HuH-7 (cell line): ENCODE measurements around the gene IQSEC1.

ENCODE experiments used
- DNase-seq: peaks from one replicate; pipeline ENCODE4 v3.0.0; 2011; ENCODE audit warnings: low spot score

Gene IQSEC1

DNA sequence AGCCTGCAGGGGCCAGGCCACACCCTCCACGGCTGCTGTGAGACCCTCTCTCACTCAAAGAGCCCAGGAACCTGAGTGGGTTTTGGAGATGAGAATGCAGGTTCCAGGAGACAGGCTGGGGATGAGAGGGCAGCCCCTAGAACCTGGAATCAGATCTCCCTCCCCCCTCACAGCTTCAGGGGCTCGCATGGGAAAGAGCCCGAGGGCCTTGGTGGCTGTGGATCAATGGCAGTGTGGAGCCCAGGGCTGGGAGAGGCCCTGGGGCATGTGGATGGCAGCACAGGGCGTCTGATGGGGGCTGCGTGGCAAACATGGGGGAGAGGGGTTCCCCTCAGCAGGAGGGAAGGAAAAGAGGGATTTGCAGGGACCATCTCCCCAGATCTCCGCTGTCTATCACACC is 119.0 kb downstream of the IQSEC1 start:
- no peak for DNase-seq

DNA sequence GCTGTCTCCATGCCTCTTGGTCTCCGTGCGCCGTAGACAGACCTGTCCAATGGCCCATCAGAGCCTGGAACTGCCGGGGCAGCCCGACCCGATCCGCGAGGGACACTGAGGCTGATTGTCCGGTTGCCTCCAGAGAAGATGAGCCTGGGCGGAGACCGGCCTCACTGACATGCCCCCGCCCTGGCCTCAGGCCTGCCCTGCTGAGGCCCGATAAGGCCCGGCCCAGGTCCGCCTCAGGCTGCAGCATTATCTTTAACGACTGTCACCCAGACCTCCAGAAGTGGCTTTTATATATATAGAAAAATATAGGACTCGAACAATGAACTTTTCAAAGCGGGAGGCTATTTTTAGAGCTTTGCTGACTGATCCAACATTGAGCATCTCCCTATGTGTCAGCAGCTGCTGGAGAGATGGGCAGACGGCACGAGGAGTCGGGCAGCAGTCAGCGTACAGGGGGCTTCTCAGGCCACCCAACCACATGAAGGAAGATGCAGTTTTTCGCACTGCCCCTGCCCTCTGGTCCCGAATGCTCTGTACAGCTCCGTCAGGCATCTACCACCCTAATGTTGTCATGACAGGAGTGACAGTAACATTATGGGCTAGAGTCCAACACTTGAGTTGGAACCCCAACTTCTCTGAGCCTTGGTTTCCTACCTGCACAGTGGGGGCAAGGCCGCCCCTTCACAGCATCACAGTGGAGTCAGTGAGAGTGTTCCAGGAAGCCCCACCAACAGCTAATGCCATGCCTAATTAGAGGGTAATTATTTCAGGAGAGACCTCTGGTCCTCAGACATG is 119.8 kb downstream of the IQSEC1 start:
- DNase-seq = no peak

DNA sequence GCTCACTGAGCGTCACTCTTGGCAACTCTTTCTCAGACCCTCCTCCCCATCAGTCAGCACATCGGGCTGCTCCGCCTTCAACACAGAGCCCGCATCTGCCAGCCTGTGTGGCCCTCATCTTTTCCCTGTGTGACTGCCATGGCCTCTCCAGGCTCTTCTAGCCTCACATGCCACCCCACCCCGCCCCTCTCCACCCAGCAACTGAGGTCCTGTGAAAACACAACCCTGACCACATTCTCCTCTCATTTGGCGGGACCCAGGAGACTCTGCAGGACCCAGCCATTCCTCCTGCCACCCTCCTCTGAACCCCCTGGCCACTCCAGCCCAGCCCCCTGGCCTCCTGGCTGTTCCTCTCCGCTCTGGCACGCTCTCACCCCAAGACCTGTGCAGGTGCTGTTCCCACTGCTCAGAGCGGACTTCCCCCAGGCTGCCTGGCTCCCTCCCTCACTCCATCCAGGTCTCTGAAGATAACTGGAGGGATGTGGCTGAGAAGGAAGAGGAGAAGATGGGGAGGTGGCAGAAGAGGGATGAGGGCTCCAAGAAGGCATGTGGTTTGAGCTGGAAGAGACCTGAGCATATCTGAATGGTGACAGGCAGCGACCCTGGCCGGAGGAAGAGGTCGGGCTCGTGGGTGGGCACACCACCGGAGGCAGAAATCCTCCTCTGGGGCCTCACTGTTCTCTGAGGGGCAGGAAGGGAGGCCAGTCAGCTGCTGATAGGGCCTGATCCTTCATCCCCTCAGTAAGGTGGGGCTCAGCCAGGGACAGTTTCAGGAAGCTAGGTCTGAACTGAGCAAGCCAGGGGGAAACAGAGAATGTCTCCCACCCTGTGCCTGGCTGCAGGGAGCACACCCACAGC is 120.7 kb downstream of the IQSEC1 start:
- DNase-seq = no peak

DNA sequence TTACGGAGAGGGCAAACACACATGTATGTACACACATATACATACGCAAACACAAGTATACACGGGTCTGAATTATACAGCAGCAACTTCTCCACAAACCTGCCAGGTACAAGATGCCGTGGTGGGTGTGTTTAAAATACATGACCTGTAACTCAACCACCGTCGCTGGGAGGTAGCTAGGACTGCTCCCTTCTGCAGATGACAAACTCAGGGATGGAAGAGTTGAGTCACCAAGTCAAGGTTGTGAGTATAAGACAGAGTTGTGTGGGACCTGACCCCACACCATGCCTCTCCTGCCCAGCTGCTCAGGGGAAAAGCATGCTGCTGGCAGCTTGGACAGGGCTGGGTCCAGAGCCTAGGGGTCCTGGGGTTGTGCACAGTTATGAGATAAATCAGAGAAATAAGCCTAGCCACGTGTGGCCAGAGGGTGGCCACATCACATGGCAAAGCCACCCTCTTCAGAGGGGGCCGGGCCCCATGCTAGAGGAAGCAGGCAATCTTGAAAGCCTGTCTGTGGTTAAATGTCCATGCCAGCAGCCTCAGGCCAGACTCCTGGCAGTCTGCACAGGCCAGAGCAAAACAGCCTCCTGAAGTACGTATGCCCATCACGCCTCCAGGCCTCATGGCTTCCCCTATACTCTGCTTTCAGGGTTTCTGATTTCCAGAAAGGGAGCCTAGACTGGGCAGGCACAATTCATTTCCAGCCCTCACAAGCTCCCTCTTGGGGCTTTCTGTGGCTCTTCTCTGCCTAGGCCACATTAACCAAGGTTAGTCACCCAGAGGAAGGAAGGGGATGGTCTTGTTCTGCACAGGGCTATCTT is 124.1 kb downstream of the IQSEC1 start:
- DNase-seq = no peak

DNA sequence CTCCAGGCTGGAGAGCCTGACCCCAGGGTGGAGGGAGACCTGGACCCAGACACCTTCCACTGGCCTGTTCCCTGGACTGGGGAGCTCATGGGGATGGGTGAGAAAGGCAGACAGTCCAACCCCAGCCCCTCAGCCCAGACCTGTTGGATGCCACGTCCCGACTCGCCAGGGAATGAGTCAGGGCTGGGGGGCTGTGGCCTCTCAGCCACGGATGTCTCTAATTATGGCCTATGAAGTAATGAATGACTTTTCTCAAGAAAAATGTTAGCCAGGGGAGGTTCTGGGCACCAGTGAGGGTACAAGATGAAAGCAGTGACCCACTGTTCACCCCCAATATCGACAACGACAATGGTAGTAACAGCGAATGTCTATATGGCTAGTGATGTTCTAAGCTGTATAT is 124.9 kb downstream of the IQSEC1 start:
- DNase-seq = no peak

DNA sequence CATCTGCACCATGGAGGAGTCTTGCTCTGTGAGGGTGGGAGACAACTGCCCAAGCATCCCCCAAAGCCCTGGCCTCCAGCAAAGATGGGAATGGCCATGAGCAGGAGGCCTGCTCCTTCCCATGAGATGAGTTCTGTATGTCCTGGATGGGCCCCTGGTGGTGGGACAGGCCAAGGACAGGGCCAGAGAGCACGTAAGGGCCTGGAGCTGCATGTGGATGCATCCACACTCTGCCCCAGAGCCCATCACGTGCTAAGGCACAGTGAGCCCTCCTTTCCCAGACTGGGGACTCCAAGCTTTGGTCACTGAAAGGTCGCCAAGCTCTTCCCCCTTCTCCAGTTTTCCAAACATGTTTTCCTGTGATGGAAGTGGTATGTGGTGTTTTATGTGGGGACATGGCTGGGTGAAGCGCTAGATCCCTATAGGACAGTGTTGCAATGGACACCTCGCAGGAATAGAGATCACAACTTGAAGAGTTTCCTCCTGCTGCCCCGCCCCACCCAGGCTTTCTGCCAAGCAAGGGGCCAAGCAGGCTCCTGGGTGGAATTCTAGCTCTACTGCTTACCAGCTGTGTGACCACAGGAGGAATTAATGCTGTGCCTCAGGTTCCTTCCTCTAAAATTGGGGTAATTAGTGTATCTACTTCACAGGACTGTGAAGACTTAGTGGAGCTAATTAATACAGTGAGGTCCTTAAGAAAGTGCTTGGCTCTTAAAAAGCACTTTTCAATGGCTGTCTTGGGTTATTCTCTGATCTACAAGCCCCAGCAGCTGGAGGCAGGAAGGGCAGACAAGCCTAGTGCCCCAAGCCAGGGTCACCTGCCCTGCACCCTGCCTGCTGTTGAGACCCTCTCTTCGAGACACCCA is 125.5 kb downstream of the IQSEC1 start:
- DNase-seq = peak; percentile 77

DNA sequence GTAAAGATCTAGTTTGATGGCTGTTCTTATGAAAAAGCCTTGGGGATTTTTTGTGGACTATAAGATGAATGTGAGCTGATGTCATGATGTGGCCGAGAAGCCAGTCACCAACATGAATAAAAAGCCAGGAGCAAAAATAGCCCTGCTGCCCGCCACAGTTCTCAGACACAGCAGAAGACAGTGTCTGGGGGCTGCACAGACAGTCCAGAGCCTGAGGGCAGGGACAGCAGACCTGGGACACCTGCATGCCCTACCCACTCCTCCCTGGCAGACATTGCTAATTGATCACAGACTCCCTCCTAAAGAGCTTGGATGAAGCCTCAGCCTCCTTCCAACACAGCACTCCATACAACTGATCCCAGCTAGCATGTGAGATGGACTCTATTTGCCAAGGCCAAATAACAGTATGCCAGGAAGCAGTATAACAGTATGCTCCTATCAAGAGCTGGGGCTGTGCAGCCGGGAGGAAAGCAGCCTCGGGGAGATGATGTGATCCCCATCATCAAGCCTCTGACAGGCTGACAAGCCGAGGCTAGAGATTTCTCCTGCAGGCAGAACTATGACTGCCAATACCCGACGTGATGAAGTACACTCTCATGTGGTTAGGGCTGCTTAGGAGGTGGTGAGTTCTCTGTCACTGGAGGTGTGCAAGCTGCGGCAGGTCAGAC is 126.4 kb downstream of the IQSEC1 start:
- DNase-seq = no peak

DNA sequence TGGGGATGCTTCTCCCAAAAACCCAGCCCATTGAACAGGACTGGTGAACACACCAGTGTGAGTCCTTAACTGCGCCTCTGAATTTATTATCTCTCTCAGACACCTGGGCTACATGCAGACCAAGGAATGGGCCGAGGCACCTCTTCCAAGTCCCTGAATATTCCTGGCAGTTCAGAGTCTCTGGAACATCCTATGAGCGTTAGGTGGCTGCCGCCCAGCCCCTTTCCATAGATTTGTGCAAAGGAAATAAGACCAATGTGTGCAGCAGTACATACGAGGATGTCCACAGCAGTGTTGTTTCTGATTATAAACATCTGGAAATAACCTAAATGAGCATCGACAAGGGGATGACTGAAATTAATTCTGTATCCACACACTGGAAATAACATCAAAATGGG is 127.0 kb downstream of the IQSEC1 start:
- DNase-seq = no peak

DNA sequence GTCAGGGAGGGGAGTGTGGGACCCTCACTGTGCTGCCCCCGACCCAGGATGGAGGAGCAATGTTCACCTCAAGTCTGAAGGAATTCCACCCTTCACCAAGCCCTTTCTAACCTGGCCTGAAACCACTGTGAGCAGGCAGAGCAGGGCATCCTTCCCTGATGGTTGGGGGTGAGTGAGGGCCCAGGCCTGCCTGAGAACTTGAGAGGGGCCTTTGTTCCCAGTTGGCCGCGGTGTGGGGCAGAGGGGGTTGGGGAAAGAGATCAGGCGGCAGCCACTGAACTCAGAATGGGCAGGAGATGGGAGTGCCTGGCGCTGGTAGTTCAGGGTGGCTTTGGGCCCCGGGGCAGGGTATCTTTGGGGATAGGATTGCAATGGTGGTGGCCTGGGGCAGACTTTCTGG is 128.4 kb downstream of the IQSEC1 start:
- DNase-seq = no peak

DNA sequence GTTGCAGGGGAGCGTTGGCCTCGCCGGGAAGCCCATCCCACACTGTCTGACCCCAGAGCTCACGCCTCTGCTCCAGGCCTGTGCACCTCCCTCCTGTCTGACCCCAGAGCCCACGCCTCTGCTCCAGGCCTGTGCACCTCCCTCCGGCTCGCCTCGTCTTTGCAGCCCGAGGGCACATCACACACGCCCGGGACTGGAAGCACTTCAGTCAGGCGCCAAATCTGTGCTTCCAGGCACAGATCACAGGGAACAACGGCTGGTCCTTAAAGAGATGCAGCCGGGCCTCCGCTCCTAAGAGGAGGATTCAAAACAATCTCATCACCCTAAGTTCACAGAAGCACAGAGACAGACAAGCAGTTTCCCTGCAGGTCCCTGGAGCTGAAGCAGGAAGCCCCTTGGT is 128.8 kb downstream of the IQSEC1 start:
- no peak for DNase-seq

DNA sequence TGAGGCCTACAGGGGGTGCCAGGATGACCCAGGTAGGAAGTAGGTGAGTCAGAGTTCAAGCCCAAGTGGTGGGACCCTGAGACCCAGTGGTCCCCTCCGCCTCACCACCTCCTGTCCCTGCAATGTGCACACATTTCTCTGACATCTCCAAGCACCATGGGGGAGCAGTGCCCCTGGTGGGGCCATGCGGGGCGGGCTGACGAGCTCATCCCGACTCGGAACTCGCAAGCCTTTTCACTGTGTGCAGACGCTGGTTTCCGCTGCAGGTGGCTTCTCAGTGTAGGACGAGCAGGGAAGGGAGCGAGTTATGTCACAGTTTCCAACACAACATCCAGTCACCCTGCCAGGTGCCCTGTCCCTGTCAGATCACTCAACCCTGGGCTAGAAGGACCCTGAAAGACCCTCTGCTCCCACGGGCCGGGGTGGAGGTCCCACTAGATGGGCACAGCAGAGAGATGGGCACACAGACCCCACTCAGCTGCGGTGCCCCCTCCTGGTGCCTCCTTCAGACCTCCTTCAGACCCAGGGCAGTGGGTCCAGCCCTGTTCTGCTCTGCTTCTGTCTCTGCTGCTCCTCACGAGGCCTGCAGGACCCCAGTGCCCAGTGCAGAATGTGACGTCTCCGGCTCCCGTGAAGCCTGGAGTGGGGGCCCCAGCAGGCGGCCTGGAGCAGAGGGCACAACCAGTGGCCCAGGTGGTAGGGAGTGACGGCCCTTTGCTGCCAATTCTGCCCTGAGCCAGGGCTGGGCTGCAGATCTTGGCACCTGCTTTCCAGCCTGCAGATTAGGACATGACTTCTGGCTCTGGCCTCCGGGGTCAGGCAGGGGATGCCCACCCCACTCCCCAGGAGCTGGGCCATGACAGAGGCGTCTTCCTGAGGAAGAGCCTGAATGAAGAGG is 129.9 kb downstream of the IQSEC1 start:
- DNase-seq = no peak

DNA sequence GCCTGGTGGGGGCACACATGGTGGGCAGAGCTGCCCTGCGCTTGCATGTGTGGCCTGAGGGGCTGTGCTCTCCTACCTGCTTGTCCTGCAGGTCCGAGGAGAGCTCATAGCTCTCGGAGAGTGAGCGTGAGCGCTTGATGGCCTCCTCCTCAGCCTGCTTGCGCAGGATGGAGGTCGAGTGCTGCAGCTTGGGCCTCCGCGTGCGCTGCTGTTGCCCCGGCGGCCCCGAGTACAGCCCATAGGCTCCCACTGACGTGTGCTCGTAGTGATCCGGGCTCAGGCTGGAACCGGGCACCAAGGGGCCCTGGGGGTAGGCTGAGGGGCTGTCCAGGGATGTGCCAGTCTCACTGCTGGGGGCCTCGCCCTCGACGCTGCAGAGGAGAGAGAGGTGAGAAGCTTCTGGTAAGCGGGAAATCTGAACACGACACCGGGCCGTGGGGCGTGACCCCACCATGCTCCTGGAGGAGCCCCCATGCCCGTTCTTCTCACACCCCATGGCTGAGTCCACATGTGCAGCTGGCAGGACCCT is 131.7 kb downstream of the IQSEC1 start:
- no peak for DNase-seq

DNA sequence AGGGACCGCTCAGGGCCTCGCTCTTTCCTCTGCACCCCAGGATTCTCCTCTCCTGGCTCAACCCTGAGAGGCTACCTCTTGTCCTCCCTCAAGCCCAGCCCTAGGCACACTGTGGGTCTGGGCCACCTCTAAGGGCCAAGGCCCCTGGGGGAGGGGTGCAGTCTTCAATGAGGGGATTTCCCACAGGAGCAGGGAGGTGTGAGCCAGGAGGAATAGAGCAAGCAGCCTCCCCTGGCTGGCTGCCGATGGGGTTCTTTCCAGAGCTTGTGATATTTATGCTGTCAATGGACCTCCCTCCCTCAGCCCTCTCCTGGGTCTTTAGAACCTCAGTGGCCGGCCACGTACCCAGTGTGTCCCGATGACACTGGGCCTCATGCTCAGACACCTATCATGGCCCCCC is 132.4 kb downstream of the IQSEC1 start:
- DNase-seq = no peak

DNA sequence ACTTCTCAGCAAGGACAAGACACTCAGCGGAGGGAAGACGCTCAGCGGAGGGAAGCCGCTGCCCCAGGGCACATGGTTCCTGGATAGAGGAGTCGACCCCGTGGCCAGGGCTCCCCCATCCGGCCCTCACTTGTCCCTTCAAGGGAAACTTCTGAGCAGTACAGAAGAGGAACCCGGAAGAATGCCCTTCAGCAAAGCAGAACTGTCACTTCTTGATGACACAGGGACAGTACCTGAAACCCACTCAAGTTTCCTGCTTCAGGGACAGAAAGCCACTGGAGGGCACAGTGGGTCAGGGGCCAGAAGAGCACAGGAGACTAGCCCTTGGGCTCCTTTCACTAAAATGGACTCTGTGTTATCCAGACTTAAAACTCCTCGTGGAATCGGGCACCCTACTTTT is 134.1 kb downstream of the IQSEC1 start:
- DNase-seq = no peak

DNA sequence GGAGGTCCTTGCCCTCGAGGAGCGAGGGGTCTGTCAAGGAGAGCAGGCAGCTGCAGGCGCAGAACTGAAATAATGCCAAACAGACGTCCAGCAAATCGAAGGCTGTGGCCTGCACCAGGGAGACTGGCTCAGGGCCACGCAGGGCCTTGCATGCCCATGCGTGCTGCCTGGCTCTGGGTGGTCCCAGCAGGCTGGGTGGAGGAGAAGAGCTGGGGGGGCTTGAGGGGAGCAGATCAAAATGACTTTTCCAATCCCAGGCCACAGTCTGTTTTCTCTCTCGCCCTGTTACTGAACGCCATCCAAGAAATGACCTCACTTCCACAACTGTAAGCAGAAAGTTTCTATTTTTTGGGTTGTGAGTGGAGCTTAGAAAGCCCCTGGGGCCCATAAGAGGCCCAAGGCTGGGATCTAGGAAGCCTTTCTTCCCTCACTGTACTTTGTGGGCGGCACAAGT is 134.9 kb downstream of the IQSEC1 start:
- DNase-seq = no peak

DNA sequence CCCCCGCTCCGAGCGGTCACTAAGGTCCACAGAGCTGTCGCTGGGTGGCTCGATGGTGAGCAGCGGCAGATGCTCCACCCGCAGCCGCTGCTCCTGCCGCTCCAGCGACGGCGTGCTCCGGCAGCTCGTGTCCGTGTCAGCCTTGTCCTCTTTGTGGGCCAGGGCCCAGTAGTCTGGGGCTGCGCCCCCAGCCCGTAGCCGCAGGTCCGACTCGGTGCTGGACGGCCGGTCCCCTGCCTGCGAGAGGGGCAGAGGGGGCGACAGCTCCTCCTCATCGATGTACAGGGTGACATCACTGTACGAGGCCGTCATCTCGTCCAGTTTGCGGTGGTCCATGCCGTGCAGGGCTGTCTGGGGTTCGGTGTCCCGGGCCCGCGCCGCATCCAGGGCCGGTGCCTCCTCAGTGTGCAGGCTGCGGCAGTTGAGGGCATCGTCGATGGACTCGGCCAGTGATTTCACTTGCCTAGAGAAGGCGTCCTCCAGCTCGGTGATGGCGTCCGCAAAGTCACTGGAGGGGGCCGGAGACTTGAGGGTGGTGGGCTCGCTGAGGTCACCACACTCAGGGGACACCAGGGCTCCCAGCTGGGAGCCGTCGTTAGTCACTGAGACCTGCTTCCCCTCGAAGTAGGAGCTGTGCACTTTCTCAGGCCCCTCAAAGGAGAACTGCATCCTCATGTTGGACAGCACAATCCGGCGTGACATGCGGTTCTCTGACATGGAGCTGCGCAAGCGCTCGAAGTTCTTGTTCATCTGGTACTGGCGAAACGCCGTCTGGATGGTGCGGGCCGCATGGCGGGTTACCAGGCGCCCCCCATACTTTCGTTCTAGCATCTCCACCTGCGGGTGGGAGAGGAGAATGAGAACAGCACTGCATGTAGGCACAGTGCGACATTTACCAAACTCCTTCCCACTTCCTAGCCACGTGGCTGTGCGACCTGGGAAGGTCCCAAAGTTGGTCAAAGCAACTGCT is 137.1 kb downstream of the IQSEC1 start:
- DNase-seq = no peak

DNA sequence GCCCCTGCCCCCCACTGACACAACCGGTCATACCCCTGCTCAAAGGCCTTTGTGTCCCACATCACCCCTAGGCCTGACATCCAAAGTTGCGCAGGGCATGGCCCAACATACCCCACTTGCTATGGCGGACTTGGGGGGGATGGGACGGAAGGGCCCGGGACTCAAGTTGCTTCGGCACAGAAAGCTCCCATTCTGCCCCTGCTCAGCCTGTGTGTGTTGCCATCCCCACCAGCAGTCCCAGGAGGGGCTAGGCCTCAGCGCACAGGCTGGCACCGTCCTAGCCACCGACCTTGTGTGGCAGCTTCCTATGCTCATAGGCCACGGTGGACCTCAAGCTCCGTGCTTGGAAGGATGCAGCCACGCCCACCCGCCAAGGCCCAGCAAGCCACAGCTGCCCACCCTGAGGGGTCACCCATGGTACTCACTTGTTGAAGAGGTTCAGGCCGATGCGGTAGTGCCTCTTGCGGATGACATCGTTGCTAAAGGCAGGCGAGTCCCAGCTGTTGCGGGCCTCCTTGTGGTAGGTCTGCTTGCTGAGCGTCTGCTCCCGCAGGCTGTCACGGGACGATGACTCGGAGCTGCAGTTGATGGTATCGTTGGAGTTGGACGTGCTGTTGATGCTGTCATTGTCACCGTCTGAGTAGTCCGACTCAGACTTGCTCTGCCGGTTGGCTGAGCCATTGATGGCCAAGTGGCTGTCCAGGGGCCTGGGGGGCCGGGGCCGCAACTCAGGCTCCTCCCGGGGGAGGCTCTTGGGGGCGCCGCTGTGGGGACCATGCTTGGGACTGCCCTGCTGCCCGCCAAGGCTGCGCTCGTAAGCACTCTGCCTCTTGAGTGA is 138.0 kb downstream of the IQSEC1 start:
- no peak for DNase-seq
